ENCODE results near the gene NR4A1. TPM values are rescaled to one million over a fixed set of nuclear protein-coding genes. Genes with fewer than 3 reads are reported as not detected.

Gene NR4A1
- polyA plus RNA-seq, 1 experiment, result 4.4 TPM

GRCh38 chr12:52027085-52027843 is 24.0 kb upstream of the NR4A1 start:
- ChIA-PET POLR2A (no interaction called here), CTCF (interaction anchor here (2.5 to 15.2 kb wide), 5 partner anchors 11 to 852 kb away, joined by 13 to 624 read pairs (median 228); partner anchors contain the start of genes ATG101, SMIM41 and TAMALIN)
- H3K9me3 ChIP-seq (ENCODE audit: control insufficient read depth, insufficient read depth, low read length), result no peaks in the 10 kb centered on the region

GRCh38 chr12:52029685-52030084 is 21.6 kb upstream of the NR4A1 start:
- Histone ChIP-seq H3K9me3 (ENCODE audit: control insufficient read depth, insufficient read depth, low read length) (no peaks in the 10 kb centered on the region), H3K4me3 (ENCODE audit: low read depth, low read length) (no peak overlapping the region), H3K27ac (ENCODE audit: low read depth, low read length) (no peak overlapping the region), H3K27me3 (ENCODE audit: control insufficient read depth, insufficient read depth, low read length) (no peaks in the 10 kb centered on the region)
- CTCF ChIA-PET, result interaction anchor here (0.6 to 15.2 kb wide), 8 partner anchors 9 to 171 kb away, joined by 3 to 624 read pairs (median 4); partner anchors contain the start of genes ATG101 and SMIM41
- TF ChIP-seq CTCF (IDR thresholded peaks at IDR 0.05; ENCODE audit: low read depth, low read length), result no peak
- DNase-seq (ENCODE audit: low read depth, low spot score), result no peak
- POLR2A ChIA-PET, result interaction anchor here (0.6 to 1.0 kb wide), 2 partner anchors 45 to 53 kb away, joined by 3 to 4 read pairs; no protein-coding TSS in a partner anchor

More at GRCh38 chr12:52027085-52027843, 24.0 kb upstream of the NR4A1 start:
- no peak for DNase-seq (ENCODE audit: low read depth, low spot score)
- Histone ChIP-seq H3K27me3 (ENCODE audit: control insufficient read depth, insufficient read depth, low read length) (no peaks in the 10 kb centered on the region), H3K27ac (ENCODE audit: low read depth, low read length) (no peak overlapping the region), H3K4me3 (ENCODE audit: low read depth, low read length) (no peak overlapping the region)
- no peak for TF ChIP-seq CTCF (IDR thresholded peaks at IDR 0.05; ENCODE audit: low read depth, low read length)

- peak overlapping the region; percentile 22 for H3K27ac ChIP-seq (ENCODE audit: low read depth, low read length)
- DNase-seq (ENCODE audit: low read depth, low spot score), result no peak
These were observed 18.8 kb upstream of the NR4A1 start for GRCh38 chr12:52032446-52032803.

GRCh38 chr12:52032804-52033445 is 18.3 kb upstream of the NR4A1 start:
- peak; percentile 88 for DNase-seq (ENCODE audit: low read depth, low spot score)
- ChIA-PET CTCF (interaction anchor here (1.0 to 15.2 kb wide), 9 partner anchors 10 to 852 kb away, joined by 3 to 624 read pairs (median 5); partner anchors contain the start of genes ATG101 and SMIM41), POLR2A (interaction anchor here (0.6 to 2.6 kb wide), 10 partner anchors 16 to 121 kb away, joined by 3 to 30 read pairs (median 4); partner anchors contain the start of genes ATG101 and NR4A1)

More at GRCh38 chr12:52032446-52032803, 18.8 kb upstream of the NR4A1 start:
- POLR2A ChIA-PET, result interaction anchor here (0.6 to 2.6 kb wide), 9 partner anchors 16 to 120 kb away, joined by 3 to 30 read pairs (median 4); partner anchors contain the start of genes ATG101 and NR4A1
- no peaks in the 10 kb centered on the region; the same call in 1 of the 2 replicates for H3K9me3 ChIP-seq (ENCODE audit: control insufficient read depth, insufficient read depth, low read length)
- CTCF ChIA-PET, result interaction anchor here (1.0 to 15.2 kb wide), 9 partner anchors 9 to 853 kb away, joined by 3 to 624 read pairs (median 5); partner anchors contain the start of genes ATG101 and SMIM41
- no peak for TF ChIP-seq CTCF (IDR thresholded peaks at IDR 0.05; ENCODE audit: low read depth, low read length)
- no peaks in the 10 kb centered on the region for H3K27me3 ChIP-seq (ENCODE audit: control insufficient read depth, insufficient read depth, low read length)
- H3K4me3 ChIP-seq (ENCODE audit: low read depth, low read length), result peak overlapping the region; percentile 51

More at GRCh38 chr12:52032804-52033445, 18.3 kb upstream of the NR4A1 start:
- Histone ChIP-seq H3K4me3 (ENCODE audit: low read depth, low read length) (peak overlapping the region; percentile 53), H3K9me3 (ENCODE audit: control insufficient read depth, insufficient read depth, low read length) (no peaks in the 10 kb centered on the region; the same call in 1 of the 2 replicates), H3K27ac (ENCODE audit: low read depth, low read length) (peak overlapping the region; percentile 82), H3K27me3 (ENCODE audit: control insufficient read depth, insufficient read depth, low read length) (no peaks in the 10 kb centered on the region)
- TF ChIP-seq CTCF (IDR thresholded peaks at IDR 0.05; ENCODE audit: low read depth, low read length), result no peak

All from AG04450 (cell line).